H1 (cell line): ENCODE measurements around the gene PHC2.

ENCODE experiments used
- CTCF ChIP-seq, 3 experiments: IDR thresholded peaks; 1 replicate in 2 of 3; 2 replicates in 1 of 3; pipeline versions ENCODE4 v1.5.1 to v1.6.1; 2011; ENCODE audit warnings: low read length in 3 of 3, mild to moderate bottlenecking in 3 of 3, inconsistent platforms in 2 of 3, low read depth in 1 of 3, moderate library complexity in 1 of 3; ENCODE audit not compliant: insufficient read depth in 1 of 3; ENCODE audit errors: control extremely low read depth in 1 of 3
- RFX5 ChIP-seq: IDR thresholded peaks from 2 replicates; pipeline ENCODE4 v1.6.1; 2011; ENCODE audit warnings: low read depth, low read length, improper control_type of control experiment, borderline replicate concordance
- RXRA ChIP-seq: IDR thresholded peaks from 2 replicates; pipeline ENCODE4 v1.6.1; 2011; ENCODE audit warnings: low read depth, mild to moderate bottlenecking, low read length, moderate library complexity; ENCODE audit not compliant: insufficient read depth

- no peak for TF ChIP-seq RXRA
- no peak for TF ChIP-seq CTCF (IDR thresholded peaks at IDR 0.05; ENCODE audit: control extremely low read depth in 1 of 3, insufficient read depth in 1 of 3, low read depth in 1 of 3, low read length in 3 of 3)
- no peak for TF ChIP-seq RFX5
Observed at GRCh38 chr1:33464552-33464951, 33.7 kb upstream of the PHC2 start.
